Pancreas (tissue), 10 donors: Measurements from ENCODE around the gene PNN. TPM values are rescaled to one million over a fixed set of nuclear protein-coding genes. Genes with fewer than 3 reads are reported as not detected.
"Not testable (repeated sequence)": the region's sequence is repeated elsewhere in the genome, so short reads cannot be mapped to it uniquely, and the experiment has no call there.

Experiments
- ATAC-seq, 4 donors: fragments of 200-7000 bp; cut with Tn5 transposase; one replicate each; pipeline versions ENCODE4 v1.8.0 to v1.9.1; 2020; ENCODE audit warnings: mild to moderate bottlenecking in 4 of 4, moderate library complexity in 4 of 4
- DNase-seq, 6 donors: peaks; one replicate each; pipeline ENCODE4 v3.0.0-alpha.2; 2020
- FAIRE-seq: peaks from 2 replicates; lab custom pipeline; 2012; peaks lifted over from hg19 to GRCh38; lab: Jason Lieb, UNC
- H3K27ac ChIP-seq, 4 donors: fragments of 200-600 bp; sonication (generic); 1 replicate in 3 of 4; 2 replicates in 1 of 4; pipeline versions ENCODE4 v1.5.0 to v1.8.0; 2020
- H3K27me3 ChIP-seq, 4 donors: fragments of 200-600 bp; one replicate each; pipeline ENCODE4 v1.8.0; 2021
- H3K36me3 ChIP-seq, 3 donors: fragments of 200-600 bp; sonication (generic) in 1 of 3; one replicate each; pipeline versions ENCODE4 v1.5.0 to v1.8.0; 2020 to 2021
- H3K4me1 ChIP-seq, 3 donors: fragments of 200-600 bp; one replicate each; pipeline ENCODE4 v1.8.0; 2021
- H3K4me3 ChIP-seq, 4 donors: fragments of 200-600 bp; sonication (generic) in 2 of 4; one replicate each; pipeline versions ENCODE4 v1.5.0 to v1.8.0; 2020 to 2021
- H3K9me3 ChIP-seq, 4 donors: fragments of 200-600 bp; one replicate each; pipeline ENCODE4 v1.8.0; 2021
- WGBS, 2 donors: extraction: QIAGEN DNeasy Blood & Tissue Kit; methylation state at CpG; one replicate each; pipeline ENCODE4 v1.1.7; 2013; 5-methylcytosine and 5-hydroxymethylcytosine counted together
- intact Hi-C, 3 donors: fragments of 100-400 bp; cut with DNase I; formaldehyde crosslinking; loops; one replicate each; pipeline versions ENCODE4 v1.11.1 to v1.14.2; 2022
- polyA plus RNA-seq, 2 donors: library from polyadenylated mRNA; stranded (reverse); fragments of 200-250 nt; gene quantifications; one replicate each; pipeline ENCODE4 v1.2.3, GENCODE V29; 2013
- total RNA-seq, 6 donors: library from RNA; stranded (reverse); fragmentation: NEBNext Ultra II Directional in 4 of 6; extraction: Animal tissue kit (Norgen Biotek cat#: 25700) in 4 of 6; gene quantifications; one replicate each; pipeline versions ENCODE4 v1.2.1 to v1.2.4, GENCODE V29; 2021 to 2023
- TF ChIP-seq, protein P1 (sequence below), 4 donors: fragments of 200-600 bp; sonication (generic) in 3 of 4; IDR thresholded peaks; one replicate each; pipeline versions ENCODE4 v1.5.0 to v1.8.0; 2021; ENCODE audit warnings: antibody characterized with exemption in 4 of 4
- donor health status: healthy with polysubstance abuse.
- donor health status: DM: no; HTN: no; CAD: no; lungs with moderate emphysema.
- donor health status: DM: no; HTN: no; CAD: no.
- donor health status: control.
- donor health status: control.
- donor health status: Bipolar disorder and iron deficiency.
- donor health status: DM: yes; HTN: yes; CAD: no.
- donor health status: DM: no; HTN: no; CAD: no.
- donor health status: DM: no; HTN: no; CAD: no.
- donor health status: DM: yes; HTN: yes; CAD: no.

Gene PNN
- total and polyA plus RNA-seq, 8 donors: 19.0 to 60.1 (median 27.7) TPM

DNA sequence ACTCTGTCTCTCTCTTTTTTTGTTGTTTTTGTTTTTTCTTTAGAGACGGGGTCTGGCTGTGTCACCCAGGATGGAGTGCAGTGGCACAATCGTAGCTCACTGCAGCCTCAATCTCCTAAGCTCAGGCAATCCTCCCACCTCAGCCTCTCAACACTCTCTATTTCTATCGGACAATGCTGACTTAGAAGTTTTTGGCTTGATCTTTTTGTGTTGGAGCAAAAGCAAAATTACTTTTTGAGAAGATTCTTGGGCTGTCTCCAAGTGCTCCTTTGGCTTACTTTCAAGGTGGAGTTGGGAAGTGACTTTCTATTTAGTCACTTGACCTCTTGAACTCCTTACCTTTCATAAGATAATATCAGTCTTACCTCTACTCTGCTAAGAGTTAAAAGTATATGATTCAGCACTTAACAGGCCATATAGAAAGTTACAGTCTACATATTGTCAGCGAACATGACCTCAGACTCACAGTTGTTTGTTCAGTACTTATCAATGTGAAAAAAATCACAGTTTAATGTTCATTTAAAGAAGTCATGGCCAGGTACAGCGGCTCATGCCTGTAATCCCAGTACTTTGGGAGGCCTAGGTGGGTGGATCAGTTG, 43.2 kb downstream of the PNN start:
- intact Hi-C loops: no loop called here
- 41 to 43% methylated on average over 5 of the region's 5 CpGs for WGBS, 2 donors
- H3K27me3 ChIP-seq: no peaks in the 10 kb centered on the region
- ATAC-seq (peak in 3 of 4 donors; percentile 23 to 61 (median 42)), DNase-seq (no peak), FAIRE-seq (no peak)
- H3K36me3 ChIP-seq: no peaks in the 10 kb centered on the region
- no peak overlapping the region for H3K27ac ChIP-seq
- no peaks in the 10 kb centered on the region for H3K9me3 ChIP-seq
- no peak overlapping the region for H3K4me3 ChIP-seq
- TF ChIP-seq, protein P1, sequence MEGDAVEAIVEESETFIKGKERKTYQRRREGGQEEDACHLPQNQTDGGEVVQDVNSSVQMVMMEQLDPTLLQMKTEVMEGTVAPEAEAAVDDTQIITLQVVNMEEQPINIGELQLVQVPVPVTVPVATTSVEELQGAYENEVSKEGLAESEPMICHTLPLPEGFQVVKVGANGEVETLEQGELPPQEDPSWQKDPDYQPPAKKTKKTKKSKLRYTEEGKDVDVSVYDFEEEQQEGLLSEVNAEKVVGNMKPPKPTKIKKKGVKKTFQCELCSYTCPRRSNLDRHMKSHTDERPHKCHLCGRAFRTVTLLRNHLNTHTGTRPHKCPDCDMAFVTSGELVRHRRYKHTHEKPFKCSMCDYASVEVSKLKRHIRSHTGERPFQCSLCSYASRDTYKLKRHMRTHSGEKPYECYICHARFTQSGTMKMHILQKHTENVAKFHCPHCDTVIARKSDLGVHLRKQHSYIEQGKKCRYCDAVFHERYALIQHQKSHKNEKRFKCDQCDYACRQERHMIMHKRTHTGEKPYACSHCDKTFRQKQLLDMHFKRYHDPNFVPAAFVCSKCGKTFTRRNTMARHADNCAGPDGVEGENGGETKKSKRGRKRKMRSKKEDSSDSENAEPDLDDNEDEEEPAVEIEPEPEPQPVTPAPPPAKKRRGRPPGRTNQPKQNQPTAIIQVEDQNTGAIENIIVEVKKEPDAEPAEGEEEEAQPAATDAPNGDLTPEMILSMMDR (IDR thresholded peaks at IDR 0.05): no peak
- peaks cover 0 to 4% (median 0%) of the 10 kb centered on the region in 3 donors for H3K4me1 ChIP-seq

DNA sequence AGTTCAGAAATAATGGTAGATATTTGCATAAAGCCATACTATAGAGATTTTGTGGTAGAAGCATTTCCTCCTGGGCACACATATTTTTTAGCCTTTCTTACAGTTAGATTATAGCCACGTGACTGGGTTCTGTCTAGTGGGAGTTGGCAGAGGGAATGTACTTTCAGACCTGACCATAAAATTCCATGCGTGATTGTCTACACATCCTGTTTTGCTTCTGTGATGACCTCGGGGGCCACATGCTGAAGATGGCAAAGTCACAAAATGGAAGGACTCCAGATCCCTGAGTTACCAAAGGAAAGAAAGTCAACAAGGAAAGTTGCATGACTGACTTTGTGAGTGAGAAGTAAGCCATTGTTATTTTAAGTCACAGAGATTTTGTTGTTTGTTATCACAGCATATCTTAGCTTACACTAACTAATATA, 44.0 kb downstream of the PNN start:
- intact Hi-C loops: no loop called here
- TF ChIP-seq, protein P1 (IDR thresholded peaks at IDR 0.05): no peak
- ATAC-seq (no peak), DNase-seq (no peak), FAIRE-seq (no peak)
- Histone ChIP-seq H3K9me3 (no peaks in the 10 kb centered on the region), H3K4me1 (peaks cover 0 to 4% (median 0%) of the 10 kb centered on the region in 3 donors), H3K4me3 (no peak overlapping the region), H3K36me3 (no peaks in the 10 kb centered on the region), H3K27ac (no peak overlapping the region), H3K27me3 (no peaks in the 10 kb centered on the region)
- WGBS, 2 donors: 80 to 82% methylated on average over 3 of the region's 3 CpGs

DNA sequence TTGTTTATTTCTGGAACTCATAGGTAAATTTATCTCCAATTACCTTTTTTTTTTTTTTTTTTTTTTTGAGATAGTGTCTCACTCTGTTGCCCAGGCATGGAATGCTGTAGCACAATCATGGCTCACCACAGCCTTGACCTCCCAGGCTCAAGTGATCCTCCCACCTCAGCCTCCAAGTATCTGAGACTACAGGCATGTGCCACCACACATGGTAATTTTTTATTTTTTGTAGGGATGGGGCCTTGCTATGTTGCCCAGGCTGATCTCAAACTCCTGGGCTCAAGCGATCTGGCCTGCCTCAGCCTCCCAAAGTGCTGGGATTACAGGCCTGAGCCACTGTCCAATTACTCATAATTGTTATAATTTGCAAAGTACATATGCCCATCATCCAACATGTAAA, 45.4 kb downstream of the PNN start:
- DNase-seq, ATAC-seq, H3K27ac ChIP-seq, H3K4me3 ChIP-seq, H3K9me3 ChIP-seq, H3K27me3 ChIP-seq, FAIRE-seq, H3K4me1 ChIP-seq, H3K36me3 ChIP-seq, intact Hi-C loops: not testable (repeated sequence)
- WGBS, 2 donors: 97 to 98% methylated on average over 1 of the region's 1 CpG

DNA sequence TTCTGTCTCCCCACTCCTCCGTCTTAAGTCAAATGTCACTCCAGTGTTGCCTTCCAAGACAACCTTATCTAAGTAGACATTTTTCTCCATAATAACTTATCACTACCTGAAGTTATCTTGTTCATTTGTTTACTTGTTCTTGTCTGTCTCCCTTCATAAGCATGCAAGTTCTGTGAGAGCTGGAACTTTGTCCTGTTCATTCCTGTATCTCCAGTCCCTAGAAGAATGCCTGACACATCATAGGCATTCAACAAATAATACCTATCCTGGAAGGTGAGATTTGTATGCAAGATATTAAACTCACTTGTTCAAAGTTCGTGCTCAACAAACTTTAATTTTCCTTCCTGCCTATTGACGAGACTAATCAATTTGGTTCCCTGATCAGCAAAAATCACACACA, 53.0 kb downstream of the PNN start:
- peaks cover 2 to 4% (median 3%) of the 10 kb centered on the region in 3 donors for H3K4me1 ChIP-seq
- H3K9me3 ChIP-seq: no peaks in the 10 kb centered on the region
- no peak overlapping the region for H3K4me3 ChIP-seq
- no peak overlapping the region for H3K27ac ChIP-seq
- intact Hi-C loops: no loop called here
- FAIRE-seq (no peak), ATAC-seq (no peak), DNase-seq (no peak)
- no peaks in the 10 kb centered on the region for H3K36me3 ChIP-seq
- 40 to 63% methylated on average over 3 of the region's 3 CpGs for WGBS, 2 donors
- TF ChIP-seq, protein P1 (IDR thresholded peaks at IDR 0.05): no peak
- H3K27me3 ChIP-seq: no peaks in the 10 kb centered on the region

DNA sequence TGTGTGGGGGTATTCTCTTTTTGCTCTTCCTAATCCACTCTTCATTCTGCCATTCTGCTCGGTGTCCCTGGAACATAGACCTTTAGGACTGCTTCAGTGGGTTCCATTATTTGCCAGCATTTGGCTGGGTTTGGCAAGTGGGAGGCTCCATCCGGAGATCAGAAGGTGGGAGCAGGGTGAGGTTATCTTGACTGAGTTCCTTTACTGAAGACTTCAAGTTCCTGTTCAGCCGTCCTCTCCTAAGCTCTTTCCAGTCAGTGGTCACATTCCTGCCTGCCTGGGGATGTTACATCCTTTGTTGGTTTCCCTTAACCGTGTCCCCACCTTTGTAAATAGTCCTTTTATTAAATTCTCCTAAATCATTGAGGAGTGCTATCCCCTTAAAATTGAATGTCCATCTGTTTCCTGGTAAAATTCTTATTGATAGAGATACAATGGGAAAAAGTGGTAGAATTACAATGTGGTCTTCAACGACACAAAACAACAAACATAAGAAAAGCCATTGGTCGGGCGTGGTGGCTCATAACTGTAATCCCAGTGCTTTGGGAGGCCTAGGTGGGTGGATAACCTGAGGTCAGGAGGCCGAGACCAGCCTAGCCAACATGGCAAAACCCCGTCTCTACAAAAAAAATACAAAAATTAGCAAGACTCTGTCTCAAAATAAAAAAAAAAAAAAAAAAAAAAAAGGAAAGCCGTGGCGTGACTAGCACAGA, 53.6 kb downstream of the PNN start:
- H3K27ac ChIP-seq: no peak overlapping the region
- H3K4me1 ChIP-seq: peaks cover 8 to 10% (median 9%) of the 10 kb centered on the region in 3 donors
- DNase-seq (no peak), FAIRE-seq (no peak), ATAC-seq (no peak)
- intact Hi-C loops: no loop called here
- no peak overlapping the region for H3K4me3 ChIP-seq
- H3K36me3 ChIP-seq: no peaks in the 10 kb centered on the region
- no peaks in the 10 kb centered on the region for H3K27me3 ChIP-seq
- TF ChIP-seq, protein P1 (IDR thresholded peaks at IDR 0.05): no peak
- 85 to 86% methylated on average over 11 of the region's 11 CpGs for WGBS, 2 donors
- no peaks in the 10 kb centered on the region for H3K9me3 ChIP-seq
